H9 (cell line): ENCODE data around the gene ANAPC2. TPM values are rescaled to one million over a fixed set of nuclear protein-coding genes. Genes with fewer than 3 reads are reported as not detected.

Experiments
- DNase-seq: peaks from one replicate; pipeline ENCODE4 v3.0.0-alpha.2; 2017
- H2AFZ ChIP-seq: one replicate; pipeline ENCODE4 v1.6.1; 2013; ENCODE audit warnings: mild to moderate bottlenecking, low read length, control low read depth, moderate library complexity
- H2AK5ac ChIP-seq: 2 replicates; pipeline ENCODE4 v1.6.1; 2013; ENCODE audit warnings: low read length, control low read depth, mixed read lengths; ENCODE audit not compliant: insufficient read length
- H2BK120ac ChIP-seq: one replicate; pipeline ENCODE4 v1.6.1; 2013; ENCODE audit warnings: low read depth, mild to moderate bottlenecking, low read length, control low read depth, inconsistent platforms; ENCODE audit not compliant: poor library complexity, severe bottlenecking
- H2BK12ac ChIP-seq: 2 replicates; pipeline ENCODE4 v1.6.1; 2013; ENCODE audit warnings: low read length, control low read depth, mixed read lengths, low read depth; ENCODE audit not compliant: insufficient read length
- H2BK15ac ChIP-seq: 2 replicates; pipeline ENCODE4 v1.6.1; 2013; ENCODE audit warnings: low read depth, low read length, control low read depth
- H2BK20ac ChIP-seq: one replicate; pipeline ENCODE4 v1.6.1; 2013; ENCODE audit warnings: low read depth, mild to moderate bottlenecking, low read length, control low read depth, inconsistent platforms; ENCODE audit not compliant: poor library complexity, severe bottlenecking
- H2BK5ac ChIP-seq: 2 replicates; pipeline ENCODE4 v1.6.1; 2013; ENCODE audit warnings: low read length, control low read depth, mixed read lengths; ENCODE audit not compliant: insufficient read length
- H3K14ac ChIP-seq: 2 replicates; pipeline ENCODE4 v1.6.1; 2013; ENCODE audit warnings: low read length, control low read depth; ENCODE audit not compliant: insufficient read depth
- H3K18ac ChIP-seq: 2 replicates; pipeline ENCODE4 v1.6.1; 2013; ENCODE audit warnings: low read depth, mild to moderate bottlenecking, mixed read lengths, low read length, control low read depth; ENCODE audit not compliant: insufficient read length
- H3K23ac ChIP-seq: 2 replicates; pipeline ENCODE4 v1.6.1; 2013; ENCODE audit warnings: low read length, control low read depth, mixed read lengths, low read depth; ENCODE audit not compliant: insufficient read length
- H3K23me2 ChIP-seq: 2 replicates; pipeline ENCODE4 v1.6.1; 2013; ENCODE audit warnings: low read depth, mild to moderate bottlenecking, mixed read lengths, low read length, control low read depth; ENCODE audit not compliant: insufficient read length, poor library complexity, severe bottlenecking
- H3K27ac ChIP-seq: 2 replicates; pipeline ENCODE4 v1.5.1; 2013; ENCODE audit warnings: low read length, control low read depth, mixed read lengths, low read depth; ENCODE audit not compliant: insufficient read length
- H3K27me3 ChIP-seq: 2 replicates; pipeline ENCODE4 v1.6.1; 2013; ENCODE audit warnings: low read length, control low read depth, inconsistent platforms; ENCODE audit not compliant: insufficient read depth
- H3K4ac ChIP-seq: 2 replicates; pipeline ENCODE4 v1.6.1; 2013; ENCODE audit warnings: low read depth, mild to moderate bottlenecking, control low read depth, inconsistent platforms, low read length, moderate library complexity
- H3K4me1 ChIP-seq: 2 replicates; pipeline ENCODE4 v1.6.1; 2013; ENCODE audit warnings: low read length, control low read depth, inconsistent platforms; ENCODE audit not compliant: insufficient read depth
- H3K4me2 ChIP-seq: 2 replicates; pipeline ENCODE4 v1.6.1; 2013; ENCODE audit warnings: low read length, control low read depth, mixed read lengths; ENCODE audit not compliant: insufficient read length, insufficient read depth
- H3K56ac ChIP-seq: 2 replicates; pipeline ENCODE4 v1.6.1; 2013; ENCODE audit warnings: low read depth, mild to moderate bottlenecking, mixed read lengths, low read length, control low read depth; ENCODE audit not compliant: insufficient read length
- H3K79me1 ChIP-seq: 2 replicates; pipeline ENCODE4 v1.6.1; 2013; ENCODE audit warnings: low read depth, mild to moderate bottlenecking, moderate library complexity, low read length, control low read depth, inconsistent platforms; ENCODE audit not compliant: insufficient read depth, poor library complexity, severe bottlenecking
- H3K79me2 ChIP-seq: 2 replicates; pipeline ENCODE4 v1.6.1; 2013; ENCODE audit warnings: low read length, control low read depth, inconsistent platforms; ENCODE audit not compliant: insufficient read depth
- H3K9ac ChIP-seq: 2 replicates; pipeline ENCODE4 v1.6.1; 2013; ENCODE audit warnings: low read length, control low read depth, mixed read lengths; ENCODE audit not compliant: insufficient read length; ENCODE audit errors: extremely low read depth
- H3K9me3 ChIP-seq: one replicate; pipeline ENCODE4 v1.6.1; 2013; ENCODE audit warnings: low read depth, low read length, inconsistent platforms; ENCODE audit not compliant: control insufficient read depth
- H3T11ph ChIP-seq: one replicate; pipeline ENCODE4 v1.6.1; 2013; ENCODE audit warnings: mild to moderate bottlenecking, low read length, control low read depth, inconsistent platforms
- H4K20me1 ChIP-seq: one replicate; pipeline ENCODE4 v1.6.1; 2013; ENCODE audit not compliant: control insufficient read depth, insufficient read length, insufficient read depth
- H4K5ac ChIP-seq: 2 replicates; pipeline ENCODE4 v1.6.1; 2013; ENCODE audit warnings: low read depth, mild to moderate bottlenecking, mixed read lengths, low read length, control low read depth; ENCODE audit not compliant: insufficient read length
- H4K8ac ChIP-seq: replicated peaks from 2 replicates; pipeline ENCODE4 v1.6.1; 2013; ENCODE audit warnings: low read length, control low read depth, mixed read lengths, low read depth; ENCODE audit not compliant: insufficient read length
- H4K91ac ChIP-seq: 2 replicates; pipeline ENCODE4 v1.6.1; 2013; ENCODE audit warnings: low read depth, mild to moderate bottlenecking, moderate library complexity, mixed read lengths, low read length, control low read depth; ENCODE audit not compliant: insufficient read length
- H3K27ac Mint-ChIP-seq, 3 experiments: 2 replicates in 2 of 3; 3 replicates in 1 of 3; pipeline ENCODE4 v1.8.0; 2020 to 2021; ENCODE audit warnings: mixed read lengths in 3 of 3, mild to moderate bottlenecking in 1 of 3, moderate library complexity in 1 of 3
- H3K27me3 Mint-ChIP-seq: 2 replicates; pipeline ENCODE4 v1.8.0; 2021; ENCODE audit warnings: low read depth, mild to moderate bottlenecking, moderate library complexity, mixed read lengths
- H3K36me3 Mint-ChIP-seq, 3 experiments: 2 replicates in 2 of 3; 3 replicates in 1 of 3; pipeline ENCODE4 v1.8.0; 2020 to 2021; ENCODE audit warnings: low read depth in 3 of 3, mixed read lengths in 3 of 3; ENCODE audit not compliant: insufficient read depth in 1 of 3
- H3K4me1 Mint-ChIP-seq, 2 experiments: 2 replicates each; pipeline ENCODE4 v1.8.0; 2020; ENCODE audit warnings: mixed read lengths in 2 of 2
- H3K4me3 Mint-ChIP-seq, 2 experiments: 2 replicates in 1 of 2; 3 replicates in 1 of 2; pipeline ENCODE4 v1.8.0; 2020 to 2021; ENCODE audit warnings: mild to moderate bottlenecking in 2 of 2, mixed read lengths in 2 of 2, moderate library complexity in 1 of 2
- H3K9me3 Mint-ChIP-seq, 2 experiments: 2 replicates in 1 of 2; 3 replicates in 1 of 2; pipeline ENCODE4 v1.8.0; 2020; ENCODE audit warnings: mild to moderate bottlenecking in 2 of 2, mixed read lengths in 2 of 2, moderate library complexity in 1 of 2
- WGBS: extraction: QIAGEN DNeasy Blood & Tissue Kit; methylation state at CpG from one replicate; pipeline ENCODE4 v1.1.7; 2013; ENCODE audit warnings: missing lambda C conversion rate, low lambda C conversion rate, mixed read lengths; ENCODE audit not compliant: insufficient read length; ENCODE audit errors: extremely low coverage; 5-methylcytosine and 5-hydroxymethylcytosine counted together
- total RNA-seq: library from RNA; stranded (reverse); gene quantifications from 2 replicates; pipeline ENCODE4 v1.2.1, GENCODE V29; 2021
- TF ChIP-seq, protein P1 (sequence below): fragments of 200-600 bp; sonication (generic); conservative IDR thresholded peaks from 3 replicates; pipeline ENCODE4 v1.8.0; 2021; ENCODE audit warnings: antibody characterized with exemption, mild to moderate bottlenecking

The ANAPC2 gene
- total RNA-seq, 1 experiment from 2014 or later, result 54.8 TPM

DNA sequence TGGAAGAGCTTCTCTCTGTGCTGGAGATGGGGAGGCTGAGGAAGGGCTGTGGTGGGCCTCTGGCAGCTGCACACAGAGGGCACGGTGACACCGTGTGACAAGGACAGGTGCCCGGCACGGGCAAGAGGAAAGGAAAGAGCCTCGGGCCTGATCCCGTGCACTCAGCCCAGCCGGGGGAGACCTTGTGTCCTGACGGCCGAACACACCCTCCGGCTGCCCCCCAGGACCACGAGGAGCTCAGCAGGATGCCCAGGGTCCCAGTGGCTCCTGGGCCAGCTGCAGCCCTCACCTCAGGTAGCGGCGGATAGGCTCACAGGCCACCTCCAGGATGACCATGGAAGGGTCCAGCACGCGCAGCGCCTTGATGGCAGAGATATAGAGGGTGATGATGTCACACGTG, 5.5 kb downstream of the ANAPC2 start:
- Histone ChIP-seq H2BK20ac (no peak overlapping the region), H4K20me1 (peaks cover 2% of the 10 kb centered on the region), H3K4ac (no peak overlapping the region), H2BK12ac (no peak overlapping the region), H3K9ac (no peak overlapping the region), H4K5ac (no peak overlapping the region), H2BK5ac (no peak overlapping the region), H2AK5ac (no peak overlapping the region), H2AFZ (no peak overlapping the region), H3K27ac (no peak overlapping the region), H3K23me2 (peaks cover 4% of the 10 kb centered on the region), H3K79me2 (peaks cover 8% of the 10 kb centered on the region; the same call in 1 of the 2 replicates), H4K8ac (no peak overlapping the region), H3K4me2 (no peak overlapping the region), H3K14ac (no peak overlapping the region), H3K56ac (no peak overlapping the region), H3T11ph (no peak overlapping the region), H3K9me3 (no peaks in the 10 kb centered on the region), H4K91ac (no peak overlapping the region), H3K27me3 (no peaks in the 10 kb centered on the region), H2BK120ac (no peak overlapping the region), H3K23ac (no peak overlapping the region), H3K79me1 (peaks cover 5% of the 10 kb centered on the region), H2BK15ac (no peak overlapping the region), H3K18ac (no peak overlapping the region), H3K4me1 (no peaks in the 10 kb centered on the region)
- Mint-ChIP-seq H3K4me3 (no peak overlapping the region), H3K9me3 (no peaks in the 10 kb centered on the region), H3K27ac (peak overlapping the region in 1 of 3 experiments; percentile 74; a peak in 1 of 7 replicates), H3K27me3 (no peaks in the 10 kb centered on the region), H3K4me1 (peaks cover 9 to 13% of the 10 kb centered on the region in 2 experiments), H3K36me3 (peaks cover 7 to 57% (median 50%) of the 10 kb centered on the region in 3 experiments; a peak in 6 of 7 replicates)
- WGBS, result no CpG with 5 or more reads among the region's 17 CpGs
- TF ChIP-seq, protein P1, sequence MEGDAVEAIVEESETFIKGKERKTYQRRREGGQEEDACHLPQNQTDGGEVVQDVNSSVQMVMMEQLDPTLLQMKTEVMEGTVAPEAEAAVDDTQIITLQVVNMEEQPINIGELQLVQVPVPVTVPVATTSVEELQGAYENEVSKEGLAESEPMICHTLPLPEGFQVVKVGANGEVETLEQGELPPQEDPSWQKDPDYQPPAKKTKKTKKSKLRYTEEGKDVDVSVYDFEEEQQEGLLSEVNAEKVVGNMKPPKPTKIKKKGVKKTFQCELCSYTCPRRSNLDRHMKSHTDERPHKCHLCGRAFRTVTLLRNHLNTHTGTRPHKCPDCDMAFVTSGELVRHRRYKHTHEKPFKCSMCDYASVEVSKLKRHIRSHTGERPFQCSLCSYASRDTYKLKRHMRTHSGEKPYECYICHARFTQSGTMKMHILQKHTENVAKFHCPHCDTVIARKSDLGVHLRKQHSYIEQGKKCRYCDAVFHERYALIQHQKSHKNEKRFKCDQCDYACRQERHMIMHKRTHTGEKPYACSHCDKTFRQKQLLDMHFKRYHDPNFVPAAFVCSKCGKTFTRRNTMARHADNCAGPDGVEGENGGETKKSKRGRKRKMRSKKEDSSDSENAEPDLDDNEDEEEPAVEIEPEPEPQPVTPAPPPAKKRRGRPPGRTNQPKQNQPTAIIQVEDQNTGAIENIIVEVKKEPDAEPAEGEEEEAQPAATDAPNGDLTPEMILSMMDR, result no peak
- no peak for DNase-seq
